BJ (cell line): ENCODE measurements around the gene SENP5. TPM values are rescaled to one million over a fixed set of nuclear protein-coding genes. Genes with fewer than 3 reads are reported as not detected.

Experiments
- CTCF ChIA-PET: fragments of 350-600 bp; formaldehyde crosslinking; extraction: SDS; loops from one replicate; lab custom pipeline; 2021; ENCODE audit warnings: antibody characterized with exemption, inconsistent platforms; lab: Yijun Ruan, JAX
- POLR2A ChIA-PET: fragments of 300-600 bp; sonication (Branson Sonifier 250); formaldehyde crosslinking; extraction: SDS; loops from one replicate; lab custom pipeline; 2021; ENCODE audit warnings: antibody characterized with exemption; lab: Charles Lee
- DNase-seq: peaks from one replicate; pipeline ENCODE4 v3.0.0-alpha.2; 2011; ENCODE audit warnings: low read depth
- H3K27me3 ChIP-seq: 2 replicates; pipeline ENCODE4 v1.6.0; 2011; ENCODE audit warnings: low read length; ENCODE audit not compliant: control insufficient read depth, insufficient read depth
- H3K36me3 ChIP-seq: 2 replicates; pipeline ENCODE4 v1.5.1; 2011; ENCODE audit warnings: low read length; ENCODE audit not compliant: control insufficient read depth, insufficient read depth
- H3K4me3 ChIP-seq: 2 replicates; pipeline ENCODE4 v1.5.1; 2011; ENCODE audit warnings: low read depth, mild to moderate bottlenecking, control low read depth, low read length
- polyA plus RNA-seq: library from polyadenylated mRNA; depleted of rRNA; stranded (reverse); fragments of >200 nt; gene quantifications from 2 replicates; pipeline ENCODE4 v1.2.3, GENCODE V29; 2011
- TF ChIP-seq, protein P1 (sequence below): IDR thresholded peaks from 2 replicates; pipeline ENCODE4 v1.5.1; 2011; ENCODE audit warnings: low read depth, mild to moderate bottlenecking, control low read depth, inconsistent platforms, low read length, moderate library complexity; ENCODE audit not compliant: insufficient read depth

Gene SENP5
- polyA plus RNA-seq, 1 experiment = 12.0 TPM

DNA sequence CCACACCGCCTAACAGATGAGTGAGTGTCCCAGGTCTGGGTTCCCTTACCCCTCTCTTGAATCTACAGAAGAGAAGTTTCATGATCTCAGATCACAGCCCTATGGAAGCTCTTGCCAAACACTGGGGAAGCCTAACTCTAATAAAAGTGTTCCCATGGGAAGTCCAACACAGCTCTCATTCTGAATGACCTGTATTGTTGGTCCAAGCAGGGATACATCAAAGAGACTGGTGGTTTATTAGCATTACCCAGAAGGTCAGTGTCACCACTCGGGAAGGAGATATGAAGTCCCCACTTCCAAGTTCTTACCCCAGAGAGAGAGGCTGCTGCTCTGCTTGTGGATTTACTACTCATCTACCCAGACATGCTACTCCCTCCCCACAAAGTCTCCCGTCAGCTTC lies 83.7 kb downstream of the SENP5 start:
- Histone ChIP-seq H3K4me3 (no peak overlapping the region), H3K36me3 (peaks cover 1% of the 10 kb centered on the region; the same call in 1 of the 2 replicates), H3K27me3 (no peaks in the 10 kb centered on the region)
- TF ChIP-seq, protein P1, sequence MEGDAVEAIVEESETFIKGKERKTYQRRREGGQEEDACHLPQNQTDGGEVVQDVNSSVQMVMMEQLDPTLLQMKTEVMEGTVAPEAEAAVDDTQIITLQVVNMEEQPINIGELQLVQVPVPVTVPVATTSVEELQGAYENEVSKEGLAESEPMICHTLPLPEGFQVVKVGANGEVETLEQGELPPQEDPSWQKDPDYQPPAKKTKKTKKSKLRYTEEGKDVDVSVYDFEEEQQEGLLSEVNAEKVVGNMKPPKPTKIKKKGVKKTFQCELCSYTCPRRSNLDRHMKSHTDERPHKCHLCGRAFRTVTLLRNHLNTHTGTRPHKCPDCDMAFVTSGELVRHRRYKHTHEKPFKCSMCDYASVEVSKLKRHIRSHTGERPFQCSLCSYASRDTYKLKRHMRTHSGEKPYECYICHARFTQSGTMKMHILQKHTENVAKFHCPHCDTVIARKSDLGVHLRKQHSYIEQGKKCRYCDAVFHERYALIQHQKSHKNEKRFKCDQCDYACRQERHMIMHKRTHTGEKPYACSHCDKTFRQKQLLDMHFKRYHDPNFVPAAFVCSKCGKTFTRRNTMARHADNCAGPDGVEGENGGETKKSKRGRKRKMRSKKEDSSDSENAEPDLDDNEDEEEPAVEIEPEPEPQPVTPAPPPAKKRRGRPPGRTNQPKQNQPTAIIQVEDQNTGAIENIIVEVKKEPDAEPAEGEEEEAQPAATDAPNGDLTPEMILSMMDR = no peak
- ChIA-PET POLR2A (no interaction called here), CTCF (interaction anchor here (1.2 kb wide), 1 partner anchor 9 kb away, joined by 4 read pairs; the partner anchor contains the start of gene NCBP2)
- DNase-seq = no peak

DNA sequence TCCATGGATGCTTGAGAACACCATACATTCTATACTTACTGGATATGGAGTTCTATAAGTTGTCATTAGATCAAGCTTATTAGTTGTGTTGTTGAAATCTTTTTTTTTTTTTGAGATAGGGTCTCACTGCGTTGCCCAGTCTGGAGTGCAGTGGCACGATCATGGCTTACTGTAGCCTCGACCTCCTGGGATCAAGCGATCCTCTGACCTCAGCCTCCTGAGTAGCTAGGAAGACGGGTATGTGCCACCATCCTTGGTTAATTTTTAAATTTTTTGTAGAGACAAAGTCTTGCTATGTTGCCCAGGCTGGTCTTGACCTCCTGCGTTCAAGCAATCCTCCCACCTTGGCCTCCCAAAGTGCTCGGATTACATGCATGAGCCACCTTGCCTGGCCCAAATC lies 87.1 kb downstream of the SENP5 start:
- no peak for DNase-seq
- ChIA-PET CTCF (interaction anchor here (0.5 kb wide), 1 partner anchor 232 kb away, joined by 3 read pairs; no protein-coding TSS in a partner anchor), POLR2A (no interaction called here)
- Histone ChIP-seq H3K36me3 (peaks cover 1% of the 10 kb centered on the region; the same call in 1 of the 2 replicates), H3K4me3 (no peak overlapping the region), H3K27me3 (no peaks in the 10 kb centered on the region)
- TF ChIP-seq, protein P1 = no peak

DNA sequence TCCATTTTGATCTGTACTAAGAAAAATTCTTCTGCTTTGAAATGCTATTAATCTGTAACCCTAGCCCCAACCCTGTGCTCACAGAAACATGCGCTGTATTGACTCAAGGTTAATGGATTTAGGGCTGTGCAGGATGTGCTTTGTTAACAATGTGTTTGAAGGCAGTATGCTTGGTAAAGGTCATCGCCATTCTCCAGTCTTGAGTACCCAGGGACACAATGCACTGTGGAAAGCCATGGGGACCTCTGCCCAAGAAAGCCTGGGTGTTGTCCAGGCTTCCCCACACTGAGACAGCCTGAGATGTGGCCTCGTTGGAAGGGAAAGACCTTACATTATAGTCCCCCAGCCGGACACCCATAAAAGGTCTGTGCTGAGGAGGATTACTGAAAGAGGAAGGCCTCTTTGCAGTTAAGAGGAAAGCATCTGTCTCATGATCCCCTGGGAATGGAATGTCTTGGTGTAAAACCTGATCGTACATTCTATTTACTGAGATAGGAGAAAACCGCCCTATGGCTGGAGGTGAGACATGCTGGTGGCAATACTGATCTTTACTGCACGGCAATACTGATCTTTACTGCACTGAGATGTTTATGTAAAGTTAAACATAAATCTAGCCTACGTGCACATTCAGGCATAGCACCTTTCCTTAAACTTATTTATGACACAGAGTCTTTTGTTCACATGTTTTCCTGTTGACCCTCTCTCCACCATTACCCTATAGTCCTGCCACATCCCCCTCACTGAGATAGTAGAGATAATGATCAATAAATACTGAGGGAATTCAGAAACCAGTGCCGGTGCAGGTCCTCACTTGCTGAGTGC lies 94.6 kb downstream of the SENP5 start:
- H3K4me3 ChIP-seq = no peak overlapping the region
- DNase-seq = no peak
- TF ChIP-seq, protein P1 = no peak
- ChIA-PET POLR2A (no interaction called here), CTCF (no interaction called here)
- no peaks in the 10 kb centered on the region for H3K27me3 ChIP-seq
- no peaks in the 10 kb centered on the region for H3K36me3 ChIP-seq

DNA sequence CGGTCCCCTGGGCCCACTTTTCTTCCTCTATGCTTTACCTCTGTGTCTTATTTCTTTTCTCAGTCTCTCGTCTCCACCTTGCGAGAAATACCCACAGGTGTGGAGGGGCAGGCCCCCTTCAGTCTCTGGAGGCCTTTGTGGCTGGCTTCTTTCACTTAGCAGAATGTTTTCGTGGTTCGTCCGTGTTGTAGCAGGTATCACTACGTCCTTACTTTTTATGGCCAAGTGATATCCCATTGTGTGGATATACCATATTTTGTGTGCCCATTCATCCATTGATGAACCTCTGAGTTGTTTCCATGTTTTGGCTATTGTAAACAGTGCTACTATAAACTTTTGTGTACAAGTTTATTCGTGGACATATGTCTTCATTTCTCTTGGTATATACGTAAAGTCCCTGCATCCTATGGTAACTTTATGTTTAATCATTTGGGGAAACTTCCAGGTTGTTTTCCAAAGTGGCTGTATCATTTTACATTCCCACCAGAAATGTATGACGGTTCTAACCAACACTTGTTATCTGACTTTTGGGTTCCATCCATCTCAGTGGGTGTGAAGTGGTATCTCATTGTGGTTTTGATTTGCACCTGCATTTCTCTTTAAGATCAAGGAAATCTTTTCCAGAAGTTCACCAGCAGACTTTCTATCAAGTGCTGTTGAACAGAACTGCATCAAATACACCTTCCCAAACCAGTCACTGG lies 95.4 kb downstream of the SENP5 start:
- CTCF ChIA-PET = no interaction called here
- DNase-seq = no peak
- H3K36me3 ChIP-seq = no peaks in the 10 kb centered on the region
- TF ChIP-seq, protein P1 = no peak
- H3K27me3 ChIP-seq = no peaks in the 10 kb centered on the region
- no peak overlapping the region for H3K4me3 ChIP-seq
- POLR2A ChIA-PET = no interaction called here

DNA sequence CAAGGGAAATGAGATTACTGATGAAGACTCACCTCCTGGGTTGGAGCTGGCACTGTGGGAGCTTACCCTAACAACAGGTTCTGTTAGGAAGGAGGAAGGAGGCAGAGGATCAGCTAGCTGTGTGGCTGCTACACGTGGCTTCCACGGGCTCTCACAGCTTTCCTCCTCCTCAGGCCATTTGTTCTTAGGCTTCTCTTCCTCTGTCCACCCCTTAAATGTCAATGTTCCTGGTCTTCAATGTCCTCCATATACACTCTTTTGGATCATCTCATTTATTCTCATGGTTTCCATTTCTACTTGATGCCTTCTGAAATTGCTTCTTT lies 95.9 kb downstream of the SENP5 start:
- Histone ChIP-seq H3K27me3 (no peaks in the 10 kb centered on the region), H3K36me3 (no peaks in the 10 kb centered on the region), H3K4me3 (no peak overlapping the region)
- no peak for DNase-seq
- POLR2A ChIA-PET = no interaction called here
- TF ChIP-seq, protein P1 = no peak
- CTCF ChIA-PET = no interaction called here
